Posterior vena cava (tissue), 2 donors: ENCODE data around the gene CREBZF. TPM values are rescaled to one million over a fixed set of nuclear protein-coding genes. Genes with fewer than 3 reads are reported as not detected.
"Not testable (repeated sequence)": the region's sequence is repeated elsewhere in the genome, so short reads cannot be mapped to it uniquely, and the experiment has no call there.

Experiments
- DNase-seq: peaks from one replicate; pipeline ENCODE4 v3.0.0-alpha.2; 2020; ENCODE audit warnings: low spot score
- intact Hi-C, 2 donors: fragments of 100-400 bp; cut with DNase I; formaldehyde crosslinking; loops; one replicate each; pipeline versions ENCODE4 v1.14.1 to v1.14.2; 2022 to 2023
- total RNA-seq, 2 donors: library from RNA; stranded (reverse); fragmentation: NEBNext Ultra II Directional; extraction: Animal tissue kit (Norgen Biotek cat#: 25700); gene quantifications; one replicate each; pipeline ENCODE4 v1.2.1, GENCODE V29; 2021
- donor health status: DM: yes; HTN: yes; CAD: no.
- donor health status: DM: yes; HTN: yes; CAD: no.

Gene CREBZF
- total RNA-seq, 2 donors from 2014 or later: 31.7 to 34.5 TPM

DNA sequence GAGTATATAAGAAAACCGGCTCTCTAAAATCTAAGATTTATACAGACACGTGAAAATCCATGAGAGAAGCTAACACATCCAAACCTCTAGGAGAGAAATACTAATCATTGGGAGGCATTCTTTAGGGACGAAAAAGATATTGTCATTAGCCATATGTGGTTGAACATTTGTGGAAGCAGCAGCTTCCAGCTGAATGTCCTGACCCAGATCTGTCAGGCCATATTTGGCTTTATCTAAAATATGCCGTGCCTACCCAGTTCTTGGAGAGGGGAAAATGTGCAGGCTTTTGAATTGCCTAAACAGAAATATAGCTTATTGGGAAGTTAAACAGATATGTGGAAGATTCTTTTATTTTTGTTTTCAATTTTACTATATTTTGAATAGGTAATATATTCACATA, 14.6 kb upstream of the CREBZF start:
- no peak for DNase-seq
- intact Hi-C loops: no loop called here

DNA sequence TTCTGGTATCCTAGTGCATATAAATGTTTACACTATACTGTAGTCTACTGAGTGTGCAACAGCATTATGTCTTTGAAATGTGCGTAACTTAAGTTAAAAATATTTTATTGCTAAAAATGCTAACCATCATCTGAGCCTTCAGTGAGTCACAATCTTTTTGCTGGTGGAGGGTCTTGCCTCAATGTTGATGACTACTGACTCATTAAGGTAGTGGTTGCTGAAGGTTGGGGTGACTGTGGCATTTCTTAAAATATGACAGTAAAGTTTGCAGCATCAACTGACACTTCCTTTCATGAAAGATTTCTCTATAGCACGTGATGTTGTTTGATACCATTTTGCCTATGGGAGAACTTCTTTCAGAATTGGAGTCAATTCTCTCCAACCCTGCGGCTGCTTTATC, 8.5 kb upstream of the CREBZF start:
- no peak for DNase-seq
- intact Hi-C loops: no loop called here

DNA sequence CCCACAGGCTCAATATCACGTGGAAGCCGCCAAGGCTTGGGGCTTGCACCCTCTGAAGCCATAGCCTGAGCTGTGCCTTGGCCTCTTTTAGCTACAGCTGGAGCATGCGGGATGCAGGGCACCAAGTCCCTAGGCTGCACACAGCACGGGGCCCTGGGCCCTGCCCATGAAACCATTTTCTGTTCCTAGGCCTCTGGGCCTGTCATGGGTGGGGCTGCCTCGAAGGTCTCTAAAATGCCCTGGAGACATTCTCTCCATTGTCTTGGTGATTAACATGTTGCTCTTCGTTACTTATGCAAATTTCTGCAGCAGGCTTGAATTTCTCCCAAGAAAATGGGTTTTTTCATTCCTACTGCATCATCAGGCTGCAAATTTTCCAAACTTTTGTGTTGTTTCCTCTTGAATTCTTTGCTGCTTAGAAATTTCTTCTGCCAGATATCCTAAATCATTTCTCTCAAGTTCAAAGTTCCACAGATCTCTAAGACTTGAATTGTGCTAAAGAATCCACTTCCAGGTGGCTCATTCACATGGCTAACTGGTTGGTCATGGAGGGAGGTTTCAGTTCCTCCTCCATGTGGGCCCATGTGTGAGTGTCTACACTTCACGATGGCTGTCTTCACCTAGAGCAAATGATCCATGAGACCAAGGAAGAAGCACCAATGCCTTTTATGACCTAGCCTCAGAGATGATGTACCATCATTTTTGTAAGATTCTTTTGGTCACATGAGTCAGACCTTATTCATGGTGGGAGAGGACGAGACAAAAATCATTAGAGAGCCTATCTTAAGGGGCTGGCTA, 7.4 kb upstream of the CREBZF start:
- no peak for DNase-seq
- intact Hi-C loops: no loop called here

DNA sequence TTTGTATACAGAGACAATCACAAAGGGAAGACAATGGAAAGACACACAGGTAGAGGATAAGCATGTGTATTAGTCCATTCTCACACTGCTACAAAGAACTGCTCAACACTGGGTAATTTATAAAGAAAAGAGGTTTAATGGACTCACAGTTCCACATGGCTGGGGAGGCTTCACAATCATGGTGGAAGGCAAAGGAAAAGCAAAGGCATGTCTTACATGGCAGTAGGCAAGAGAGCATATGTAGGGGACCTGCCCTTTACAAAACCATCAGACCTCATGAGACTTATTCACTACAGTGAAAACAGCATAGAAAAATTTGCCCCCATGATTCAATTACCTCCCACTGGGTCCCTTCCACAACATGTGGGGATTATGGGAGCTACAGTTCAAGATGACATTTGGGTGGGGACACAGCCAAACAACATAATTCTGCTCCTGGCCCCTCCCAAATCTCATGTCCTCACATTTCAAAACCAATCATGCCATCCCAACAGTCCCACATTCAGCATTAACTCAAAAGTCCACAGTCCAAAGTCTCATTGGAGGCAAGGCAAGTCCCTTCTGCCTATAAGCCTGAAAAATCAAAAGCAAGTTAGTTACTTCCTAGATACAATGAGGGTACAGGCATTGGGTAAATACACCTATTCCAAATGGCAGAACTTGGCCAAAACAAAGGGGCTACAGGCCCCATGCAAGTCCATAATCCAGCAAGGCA, 6.2 kb upstream of the CREBZF start:
- intact Hi-C loops, DNase-seq: not testable (repeated sequence)

DNA sequence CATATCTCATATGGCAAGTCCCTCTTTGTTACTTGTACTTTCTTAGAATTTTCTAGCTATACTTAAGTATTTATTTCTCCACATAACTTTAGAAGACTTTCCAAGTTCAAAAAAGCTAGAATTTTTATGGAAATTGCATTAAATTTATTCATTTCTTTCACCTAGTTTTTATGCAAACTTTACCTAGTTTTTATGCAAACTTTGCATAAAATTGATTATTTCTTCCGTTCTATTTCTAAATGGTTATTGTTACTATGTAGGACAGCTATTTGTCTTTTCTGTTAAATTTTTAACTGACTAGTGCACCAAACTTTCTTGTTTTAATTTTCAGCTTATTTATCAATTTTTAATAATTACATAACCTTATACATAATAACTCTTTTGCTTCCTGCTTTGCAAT, 3.2 kb upstream of the CREBZF start:
- intact Hi-C loops: no loop called here
- no peak for DNase-seq

DNA sequence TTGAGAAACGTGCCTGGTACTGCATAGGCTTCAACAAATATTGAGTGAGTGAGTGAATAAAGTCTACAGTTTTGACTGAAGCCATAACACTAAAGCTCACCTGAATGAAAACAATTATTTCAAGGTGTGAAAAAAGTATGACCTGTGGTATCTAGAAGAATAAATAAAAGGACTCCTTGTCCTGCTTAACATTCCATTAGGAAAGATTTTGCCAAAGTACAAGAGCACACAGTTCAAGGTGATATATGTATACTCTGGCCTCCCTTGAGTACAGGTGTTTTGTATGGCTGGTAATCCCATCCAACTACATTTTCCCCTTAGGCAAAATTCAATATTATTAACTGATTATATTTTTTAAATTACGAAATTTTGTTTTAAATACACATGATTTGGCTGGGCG, 1.8 kb upstream of the CREBZF start:
- intact Hi-C loops: no loop called here
- no peak for DNase-seq

DNA sequence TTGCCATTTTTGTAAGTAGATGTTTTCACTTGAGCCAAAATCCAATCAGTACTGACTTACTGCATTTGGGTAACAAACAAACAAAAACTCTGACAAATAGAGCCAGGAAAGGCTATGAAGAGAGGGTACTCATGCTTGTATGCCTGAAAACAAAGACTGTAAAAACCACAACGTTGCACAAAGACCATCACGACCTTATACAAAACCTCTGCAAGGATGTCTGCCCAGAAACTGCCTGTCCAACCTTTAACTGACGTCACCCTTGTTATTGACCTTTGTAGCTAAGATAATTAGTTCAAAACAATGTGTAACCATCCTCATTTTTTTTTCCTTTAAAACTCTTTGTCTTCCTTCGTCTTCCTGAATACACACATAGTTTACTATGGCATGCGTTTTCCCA, 804 bp upstream of the CREBZF start:
- intact Hi-C loops: no loop called here
- DNase-seq: no peak

DNA sequence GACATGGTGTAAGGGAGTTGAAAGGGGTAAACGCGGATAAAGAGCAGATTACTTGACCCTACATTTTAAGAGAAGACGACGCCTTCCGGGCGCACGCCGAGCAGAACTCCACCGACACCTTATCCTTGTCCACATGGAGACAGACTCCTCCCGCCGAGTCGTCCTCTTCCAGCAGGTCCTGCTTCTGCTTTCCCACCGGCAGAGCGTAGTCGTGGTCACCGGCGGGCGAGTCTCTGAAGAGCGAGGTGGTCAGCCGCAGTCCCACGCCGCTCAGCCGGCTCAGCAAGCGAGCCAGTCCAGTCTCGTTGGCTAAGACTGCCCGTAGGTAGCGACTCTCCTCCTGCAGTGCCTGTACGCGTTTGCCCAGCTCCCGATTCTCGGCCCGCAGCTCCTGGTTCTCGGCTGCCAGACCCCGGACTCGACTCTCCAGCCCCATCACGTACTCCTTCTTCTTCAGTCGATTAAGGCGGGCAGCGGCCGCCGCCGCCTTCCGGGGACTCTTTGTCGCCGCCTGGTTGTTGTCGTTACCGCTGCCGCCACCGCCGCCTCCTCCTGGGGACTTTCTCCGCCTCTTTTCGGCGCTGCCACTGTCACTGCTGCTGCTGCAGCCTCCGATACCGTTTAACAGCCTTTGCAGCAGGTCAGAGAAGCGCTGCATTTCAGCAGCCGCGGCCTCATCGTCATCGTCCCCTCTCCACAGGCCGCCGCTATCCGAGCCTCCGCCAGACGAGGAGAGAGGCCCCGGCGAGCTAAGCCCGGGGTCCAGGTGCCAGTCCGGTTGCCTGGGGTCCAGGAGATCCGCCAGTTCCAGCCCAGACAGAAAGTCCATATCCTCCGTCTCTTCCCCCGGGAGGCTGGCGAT, 945 bp downstream of the CREBZF start:
- peak; percentile 94 for DNase-seq
- intact Hi-C loops: no loop called here

DNA sequence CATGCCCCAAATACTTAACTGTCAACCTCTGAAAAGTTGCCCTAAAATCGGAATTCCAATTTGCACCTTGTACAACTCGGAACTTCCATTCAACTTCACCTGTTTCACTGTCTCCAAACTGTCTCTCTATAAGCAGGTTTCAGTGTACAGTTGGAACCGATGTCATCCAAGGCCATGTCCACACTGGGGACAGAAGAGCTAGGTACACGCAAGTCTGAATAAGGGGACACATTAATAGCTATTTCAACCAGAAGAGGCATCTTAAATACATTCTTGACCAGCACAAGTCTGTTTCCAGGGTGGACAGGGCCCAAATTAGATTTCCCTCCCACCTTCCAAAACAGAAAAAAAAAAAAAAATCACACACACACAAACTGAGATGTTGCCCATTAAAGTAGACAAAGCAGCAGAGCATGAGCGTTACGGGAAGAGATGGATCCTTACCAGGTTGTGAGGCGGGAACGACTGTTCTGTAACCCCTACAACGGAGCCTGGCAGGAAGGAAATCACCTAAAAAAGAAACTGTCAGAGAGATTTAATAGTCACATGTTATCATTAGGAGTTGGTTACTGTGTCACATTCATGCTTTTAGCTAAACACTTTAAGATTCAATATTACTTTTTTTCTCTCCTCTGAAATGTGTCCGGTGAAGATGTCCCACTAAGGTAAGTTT, 1.7 kb downstream of the CREBZF start:
- no peak for DNase-seq
- intact Hi-C loops: no loop called here

DNA sequence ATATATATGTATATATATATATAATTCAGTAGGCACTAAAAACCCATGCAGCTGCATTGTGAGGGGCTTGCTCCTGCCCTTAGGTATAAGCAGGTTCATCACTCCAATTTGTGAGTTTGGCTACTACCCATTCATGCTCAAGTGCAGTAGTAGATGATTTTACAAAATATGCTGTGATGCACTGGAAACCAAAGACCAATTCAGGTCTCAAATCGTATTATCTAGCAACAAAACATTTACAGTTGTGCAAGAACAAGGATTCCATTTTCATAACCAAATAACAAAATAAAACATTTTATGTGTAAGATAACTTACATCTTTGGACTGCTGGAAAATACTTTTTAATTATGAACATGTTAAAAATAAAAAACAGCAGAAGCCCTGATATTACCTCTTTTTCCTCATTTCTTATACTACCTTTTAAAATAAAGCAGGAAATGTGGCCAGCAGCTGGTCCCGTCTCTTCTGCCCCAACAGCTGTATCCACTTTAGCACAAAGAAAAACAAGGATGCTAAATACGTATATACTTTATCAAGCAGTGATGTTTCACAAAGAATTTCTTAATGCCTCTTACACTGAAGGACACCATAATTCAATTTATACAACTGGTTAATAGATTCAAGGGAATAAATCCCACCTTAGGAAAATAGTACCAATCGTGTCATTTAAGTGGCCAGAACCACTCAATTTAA, 2.8 kb downstream of the CREBZF start:
- no peak for DNase-seq
- intact Hi-C loops: no loop called here

DNA sequence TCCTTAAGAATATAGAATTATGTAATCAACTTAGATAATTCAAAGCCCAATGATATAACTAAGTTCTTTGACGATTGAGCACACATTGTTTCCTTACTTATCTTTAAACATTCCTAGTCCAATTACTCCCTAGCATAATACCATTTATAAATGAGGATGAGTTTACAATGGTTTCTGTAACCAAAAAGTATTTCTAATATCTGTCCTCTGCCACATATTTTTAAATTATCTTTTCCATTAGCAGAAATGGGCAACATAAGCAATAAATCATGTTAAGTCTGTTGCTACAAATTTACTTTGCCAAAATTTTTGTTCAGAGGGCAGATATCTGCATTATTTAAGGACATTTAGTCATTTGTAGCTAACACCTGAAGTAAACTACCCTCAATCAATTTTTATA, 6.7 kb downstream of the CREBZF start:
- intact Hi-C loops: no loop called here
- no peak for DNase-seq

DNA sequence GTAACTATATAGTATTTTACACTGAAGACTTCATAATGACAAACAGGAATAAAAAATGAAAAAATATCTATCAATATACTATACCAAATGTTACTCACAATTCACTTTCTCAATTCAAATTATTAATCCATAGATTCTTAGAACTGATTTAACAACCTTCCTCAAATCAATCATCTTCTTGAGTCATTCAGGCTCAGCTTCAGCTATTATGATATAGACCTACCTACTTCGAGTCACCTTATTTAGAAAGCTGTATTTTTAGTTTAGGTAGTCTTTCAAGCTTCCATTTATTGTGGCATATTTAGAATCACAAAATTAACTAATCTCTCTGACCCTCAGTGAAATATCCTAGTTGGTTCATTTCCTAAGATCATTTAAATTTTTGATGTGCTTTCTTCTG, 8.2 kb downstream of the CREBZF start:
- DNase-seq: no peak
- intact Hi-C loops: no loop called here

DNA sequence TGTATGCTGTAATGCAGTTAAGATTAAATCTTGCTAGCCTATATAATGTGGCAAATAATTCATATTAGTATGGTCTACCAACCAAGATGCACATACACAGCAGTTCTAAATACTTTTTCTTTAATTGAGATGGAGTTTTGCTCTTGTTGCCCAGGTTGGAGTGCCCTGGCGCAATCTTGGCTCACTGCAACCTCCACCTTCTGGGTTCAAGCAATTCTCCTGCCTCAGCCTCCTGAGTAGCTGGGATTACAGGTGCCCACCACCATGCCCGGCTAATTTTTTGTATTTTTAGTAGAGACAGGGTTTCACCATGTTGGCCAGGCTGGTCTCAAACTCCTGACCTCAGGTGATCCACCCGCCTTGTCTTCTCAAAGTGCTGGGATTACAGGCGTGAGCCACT, 10.6 kb downstream of the CREBZF start:
- intact Hi-C loops, DNase-seq: not testable (repeated sequence)

DNA sequence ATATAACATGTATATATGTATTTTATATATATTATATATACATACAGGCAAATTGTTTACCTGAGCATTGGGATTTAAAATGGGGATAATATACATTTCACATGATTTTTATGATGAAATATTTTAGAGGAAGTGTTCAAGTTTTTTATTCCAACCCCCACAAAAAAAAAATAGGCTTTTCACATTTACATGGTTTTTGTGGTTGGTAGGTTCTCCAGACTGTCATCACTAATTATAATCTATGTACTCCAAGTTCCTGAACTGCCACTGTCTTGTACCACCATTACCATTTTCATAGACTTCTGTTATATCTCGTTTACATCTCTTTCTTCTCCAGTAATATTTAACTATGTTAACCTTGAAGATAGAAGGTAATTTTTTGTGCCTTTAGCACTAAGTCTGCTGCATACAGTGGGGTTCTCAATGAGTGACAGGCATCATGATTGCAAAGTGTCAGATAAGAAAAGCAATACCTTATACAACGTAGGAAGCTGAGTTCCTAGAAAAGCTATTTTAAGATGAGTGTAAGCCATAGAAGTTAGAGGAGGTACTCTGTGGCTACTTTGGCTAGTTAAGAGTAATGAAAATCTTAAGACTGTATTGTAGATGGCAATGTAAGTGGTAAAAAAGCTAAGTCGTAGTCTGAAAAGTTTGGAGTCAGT, 12.0 kb downstream of the CREBZF start:
- intact Hi-C loops: no loop called here
- no peak for DNase-seq

DNA sequence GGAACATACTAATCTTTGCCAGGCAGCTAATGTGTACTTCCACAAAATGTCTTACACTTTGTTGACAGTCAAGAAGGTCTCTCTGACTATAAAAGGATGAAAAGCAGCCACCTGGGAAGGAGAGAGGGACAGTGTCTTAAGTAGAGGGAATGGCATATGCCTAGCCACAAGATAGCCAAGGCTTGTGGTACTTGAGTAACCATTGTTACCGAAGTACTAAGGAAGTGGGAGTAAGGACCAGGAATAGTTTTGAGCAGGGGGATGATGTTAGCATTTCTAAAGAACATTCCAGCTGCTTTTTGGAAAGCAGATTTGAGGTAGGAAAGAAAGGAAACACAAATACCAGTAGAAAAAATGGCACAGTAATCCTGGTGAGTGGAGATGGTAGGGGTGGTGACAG, 13.8 kb downstream of the CREBZF start:
- intact Hi-C loops: no loop called here
- DNase-seq: no peak

DNA sequence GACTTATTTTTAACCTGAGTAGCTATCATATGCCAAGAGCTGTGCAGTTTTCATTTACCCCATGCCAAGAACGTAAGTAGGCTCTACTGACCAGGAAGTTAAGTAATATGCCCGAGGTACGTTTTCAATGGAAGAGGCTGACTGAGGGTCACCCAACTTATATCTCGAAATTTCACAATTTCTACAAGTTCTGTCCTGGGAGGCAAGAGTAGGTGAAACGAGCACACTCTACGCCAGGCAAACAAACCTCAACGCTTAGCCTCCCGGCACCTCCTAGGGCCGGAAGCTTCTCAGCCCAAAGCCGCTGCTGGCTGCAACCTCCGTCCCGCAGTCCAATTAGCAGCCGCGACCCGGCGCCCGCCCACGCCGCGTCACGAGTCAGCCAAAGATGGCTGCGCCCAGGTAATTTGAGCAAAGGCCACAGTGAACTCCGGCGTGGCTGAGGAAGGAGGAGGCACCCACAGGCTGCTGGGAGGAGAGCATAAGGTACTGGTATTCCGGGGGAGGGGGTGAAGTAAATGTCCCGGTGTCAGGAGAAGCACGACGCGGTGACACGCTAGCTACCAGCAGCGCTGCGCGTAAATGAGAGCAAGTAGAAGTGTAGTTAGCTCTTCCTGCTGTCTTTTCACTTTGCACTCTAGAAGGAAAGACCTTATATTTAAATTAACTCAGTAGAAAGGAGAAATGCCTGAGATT, 17.2 kb downstream of the CREBZF start, which contains the start of gene TMEM126A:
TMEM126A (plus strand) TSS at position 364 of the 696 bp plus-strand sequence. CDS start 2,289 bp downstream, outside the sequence.
- peak; percentile 96 for DNase-seq
- intact Hi-C loops: no loop called here

DNA sequence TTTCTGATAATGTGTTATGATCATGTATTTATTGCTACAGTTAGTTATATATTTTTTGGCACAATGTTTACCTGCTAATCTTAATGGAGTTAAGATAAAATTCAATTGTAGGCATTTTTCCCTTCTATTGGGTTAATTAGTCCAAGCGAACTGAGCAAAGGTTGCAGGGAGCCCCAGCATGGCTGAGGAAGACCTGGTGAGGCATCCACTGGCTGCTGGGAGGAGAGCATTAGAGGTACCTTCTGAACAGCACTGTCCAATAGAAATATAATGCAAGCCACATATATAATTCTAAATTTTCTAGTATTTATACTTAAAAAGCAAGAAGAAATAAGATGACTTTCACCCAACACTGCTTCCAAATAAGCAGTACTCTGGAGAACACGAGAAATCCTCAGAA, 17.9 kb downstream of the CREBZF start:
- intact Hi-C loops: no loop called here
- no peak for DNase-seq

DNA sequence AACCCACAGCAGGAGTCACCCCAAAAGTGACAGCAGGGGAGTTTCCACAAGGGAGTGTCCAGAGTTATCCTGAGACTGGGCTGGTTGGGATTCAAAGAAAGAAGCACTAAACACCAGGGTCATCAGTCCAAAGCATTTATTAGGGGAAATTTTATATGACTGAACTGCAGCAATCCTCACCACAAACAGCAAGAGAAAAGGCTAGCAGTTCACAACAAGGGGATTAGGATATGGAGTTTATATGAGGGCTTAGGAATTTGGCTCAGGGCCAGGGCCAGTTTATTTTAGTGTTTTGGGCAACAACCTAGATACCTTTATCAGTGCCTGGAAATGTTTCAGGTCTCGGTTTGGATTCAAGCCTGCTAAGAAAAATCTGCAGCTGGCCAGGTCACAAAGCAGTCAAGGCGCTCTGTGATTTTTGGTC, 21.7 kb downstream of the CREBZF start:
- DNase-seq: no peak
- intact Hi-C loops: no loop called here
